Measurements from ENCODE around the gene ZNF148.

ZNF148 gene

GRCh38 chr3:125191256-125191655 is 183.9 kb downstream of the ZNF148 start:
- Histone ChIP-seq H3K9ac (ENCODE audit: low read length) (no peak overlapping the region), H3F3A (ENCODE audit: insufficient read depth, low read length) (no peaks in the 10 kb centered on the region), H3K4me3 (ENCODE audit: low read length) (no peak overlapping the region), H3K9me3 (replicated peaks; ENCODE audit: insufficient read depth, low read length) (no peaks in the 10 kb centered on the region), H3K79me2 (ENCODE audit: low read length) (no peaks in the 10 kb centered on the region), H2AFZ (ENCODE audit: low read length) (no peak overlapping the region), H4K20me1 (ENCODE audit: insufficient read depth, low read length) (no peaks in the 10 kb centered on the region), H3K27me3 (replicated peaks; ENCODE audit: insufficient read depth, low read length) (no peaks in the 10 kb centered on the region), H3K9me2 (replicated peaks; ENCODE audit: insufficient read depth, low read length) (no peaks in the 10 kb centered on the region), H3K4me2 (ENCODE audit: low read depth, low read length) (no peak overlapping the region), H3K27ac (ENCODE audit: low read length) (no peak overlapping the region), H3K4me1 (ENCODE audit: low read length) (no peaks in the 10 kb centered on the region), H3K36me3 (replicated peaks; ENCODE audit: insufficient read depth, low read length) (no peaks in the 10 kb centered on the region)
- DNase-seq, result no peak
- no peak for TF ChIP-seq CTCF (IDR thresholded peaks at IDR 0.05; ENCODE audit: low read length)
- no peak for TF ChIP-seq EZH2 (optimal IDR thresholded peaks at IDR 0.05; ENCODE audit: low read depth, low read length)
- no peak for TF ChIP-seq EZH2phosphoT487 (IDR thresholded peaks at IDR 0.05; ENCODE audit: low read length)

GRCh38 chr3:125190786-125191185 is 184.3 kb downstream of the ZNF148 start:
- Histone ChIP-seq H3K4me2 (ENCODE audit: low read depth, low read length) (no peak overlapping the region), H3K9me2 (replicated peaks; ENCODE audit: insufficient read depth, low read length) (no peaks in the 10 kb centered on the region), H3K79me2 (ENCODE audit: low read length) (no peaks in the 10 kb centered on the region), H3K4me1 (ENCODE audit: low read length) (no peaks in the 10 kb centered on the region), H3K9ac (ENCODE audit: low read length) (no peak overlapping the region), H3K36me3 (replicated peaks; ENCODE audit: insufficient read depth, low read length) (no peaks in the 10 kb centered on the region), H3K4me3 (ENCODE audit: low read length) (no peak overlapping the region), H3K27me3 (replicated peaks; ENCODE audit: insufficient read depth, low read length) (no peaks in the 10 kb centered on the region), H3F3A (ENCODE audit: insufficient read depth, low read length) (no peaks in the 10 kb centered on the region), H3K27ac (ENCODE audit: low read length) (no peak overlapping the region), H2AFZ (ENCODE audit: low read length) (no peak overlapping the region), H3K9me3 (replicated peaks; ENCODE audit: insufficient read depth, low read length) (no peaks in the 10 kb centered on the region), H4K20me1 (ENCODE audit: insufficient read depth, low read length) (no peaks in the 10 kb centered on the region)
- TF ChIP-seq EZH2phosphoT487 (IDR thresholded peaks at IDR 0.05; ENCODE audit: low read length) (no peak), EZH2 (optimal IDR thresholded peaks at IDR 0.05; ENCODE audit: low read depth, low read length) (no peak), CTCF (IDR thresholded peaks at IDR 0.05; ENCODE audit: low read length) (no peak)
- no peak for DNase-seq

GRCh38 chr3:125189378-125190165 is 185.6 kb downstream of the ZNF148 start:
- Histone ChIP-seq H4K20me1 (ENCODE audit: insufficient read depth, low read length) (no peaks in the 10 kb centered on the region), H3K9ac (ENCODE audit: low read length) (no peak overlapping the region), H3K9me3 (replicated peaks; ENCODE audit: insufficient read depth, low read length) (no peaks in the 10 kb centered on the region), H3K36me3 (replicated peaks; ENCODE audit: insufficient read depth, low read length) (no peaks in the 10 kb centered on the region), H3K4me1 (ENCODE audit: low read length) (no peaks in the 10 kb centered on the region), H3K9me2 (replicated peaks; ENCODE audit: insufficient read depth, low read length) (no peaks in the 10 kb centered on the region), H3K27ac (ENCODE audit: low read length) (no peak overlapping the region), H3K4me3 (ENCODE audit: low read length) (no peak overlapping the region), H3K79me2 (ENCODE audit: low read length) (no peaks in the 10 kb centered on the region), H3K4me2 (ENCODE audit: low read depth, low read length) (no peak overlapping the region), H2AFZ (ENCODE audit: low read length) (no peak overlapping the region), H3K27me3 (replicated peaks; ENCODE audit: insufficient read depth, low read length) (no peaks in the 10 kb centered on the region), H3F3A (ENCODE audit: insufficient read depth, low read length) (no peaks in the 10 kb centered on the region)
- no peak for DNase-seq
- no peak for TF ChIP-seq EZH2phosphoT487 (IDR thresholded peaks at IDR 0.05; ENCODE audit: low read length)
- no peak for TF ChIP-seq EZH2 (optimal IDR thresholded peaks at IDR 0.05; ENCODE audit: low read depth, low read length)
- no peak for TF ChIP-seq CTCF (IDR thresholded peaks at IDR 0.05; ENCODE audit: low read length)
